ENCODE measurements around the gene NTM. TPM values are rescaled to one million over a fixed set of nuclear protein-coding genes. Genes with fewer than 3 reads are reported as not detected.

NTM gene
- total RNA-seq, 1 experiment from 2014 or later = 8.6 TPM

GRCh38 chr11:131600628-131601027 lies 230.2 kb downstream of the NTM start:
- peaks cover 49% of the 10 kb centered on the region for H3K27me3 ChIP-seq (replicated peaks; ENCODE audit: insufficient read depth, low read depth, low read length, poor library complexity)
- intact Hi-C loops (cut with micrococcal nuclease; ENCODE audit: unreplicated experiment) = no loop called here
- no peaks in the 10 kb centered on the region for H3K9me3 ChIP-seq (ENCODE audit: low read depth, low read length, poor library complexity, severe bottlenecking)
- no TSS peak for BruUV-seq (replicated peaks)
- TF ChIP-seq CTCF (conservative IDR thresholded peaks at IDR 0.05; ENCODE audit: low read depth, low read length) (no peak), EZH2 (IDR thresholded peaks at IDR 0.05; ENCODE audit: borderline replicate concordance, low read depth, low read length, poor library complexity, severe bottlenecking) (no peak)
- H3K27ac ChIP-seq (ENCODE audit: low read depth, low read length, poor library complexity, severe bottlenecking) = no peak overlapping the region
- H3K4me3 ChIP-seq (ENCODE audit: low read depth, low read length, poor library complexity, severe bottlenecking) = no peak overlapping the region
- no peaks in the 10 kb centered on the region for H3K36me3 ChIP-seq (ENCODE audit: insufficient read depth, low read length, poor library complexity, severe bottlenecking)
- POLR2A ChIA-PET (ENCODE audit: low non-redundant PET) = no interaction called here
- H3K4me1 ChIP-seq (ENCODE audit: insufficient read depth, low read length, poor library complexity, severe bottlenecking) = no peaks in the 10 kb centered on the region
- DNase-seq (ENCODE audit: low spot score) = no peak
- CTCF ChIA-PET = no interaction called here

GRCh38 chr11:131601586-131601985 lies 231.2 kb downstream of the NTM start:
- no peak overlapping the region for H3K4me3 ChIP-seq (ENCODE audit: low read depth, low read length, poor library complexity, severe bottlenecking)
- no peaks in the 10 kb centered on the region for H3K4me1 ChIP-seq (ENCODE audit: insufficient read depth, low read length, poor library complexity, severe bottlenecking)
- no peak for DNase-seq (ENCODE audit: low spot score)
- ChIA-PET POLR2A (ENCODE audit: low non-redundant PET) (no interaction called here), CTCF (no interaction called here)
- intact Hi-C loops (cut with micrococcal nuclease; ENCODE audit: unreplicated experiment) = no loop called here
- H3K27ac ChIP-seq (ENCODE audit: low read depth, low read length, poor library complexity, severe bottlenecking) = no peak overlapping the region
- H3K36me3 ChIP-seq (ENCODE audit: insufficient read depth, low read length, poor library complexity, severe bottlenecking) = no peaks in the 10 kb centered on the region
- BruUV-seq (replicated peaks) = no TSS peak
- peaks cover 48% of the 10 kb centered on the region for H3K27me3 ChIP-seq (replicated peaks; ENCODE audit: insufficient read depth, low read depth, low read length, poor library complexity)
- TF ChIP-seq CTCF (conservative IDR thresholded peaks at IDR 0.05; ENCODE audit: low read depth, low read length) = no peak
- TF ChIP-seq EZH2 (IDR thresholded peaks at IDR 0.05; ENCODE audit: borderline replicate concordance, low read depth, low read length, poor library complexity, severe bottlenecking) = no peak
- no peaks in the 10 kb centered on the region for H3K9me3 ChIP-seq (ENCODE audit: low read depth, low read length, poor library complexity, severe bottlenecking)

- CTCF ChIA-PET = no interaction called here
- intact Hi-C loops (cut with micrococcal nuclease; ENCODE audit: unreplicated experiment) = no loop called here
These were observed 232.0 kb downstream of the NTM start for GRCh38 chr11:131602431-131602830.

More at GRCh38 chr11:131602431-131602830, 232.0 kb downstream of the NTM start:
- Histone ChIP-seq H3K4me1 (ENCODE audit: insufficient read depth, low read length, poor library complexity, severe bottlenecking) (no peaks in the 10 kb centered on the region), H3K9me3 (ENCODE audit: low read depth, low read length, poor library complexity, severe bottlenecking) (no peaks in the 10 kb centered on the region), H3K4me3 (ENCODE audit: low read depth, low read length, poor library complexity, severe bottlenecking) (no peak overlapping the region), H3K27ac (ENCODE audit: low read depth, low read length, poor library complexity, severe bottlenecking) (no peak overlapping the region), H3K27me3 (replicated peaks; ENCODE audit: insufficient read depth, low read depth, low read length, poor library complexity) (peaks cover 46% of the 10 kb centered on the region), H3K36me3 (ENCODE audit: insufficient read depth, low read length, poor library complexity, severe bottlenecking) (no peaks in the 10 kb centered on the region)
- TF ChIP-seq CTCF (conservative IDR thresholded peaks at IDR 0.05; ENCODE audit: low read depth, low read length) (no peak), EZH2 (IDR thresholded peaks at IDR 0.05; ENCODE audit: borderline replicate concordance, low read depth, low read length, poor library complexity, severe bottlenecking) (no peak)
- no peak for DNase-seq (ENCODE audit: low spot score)
- BruUV-seq (replicated peaks) = no TSS peak
- POLR2A ChIA-PET (ENCODE audit: low non-redundant PET) = no interaction called here
